Gastrocnemius medialis (tissue), 4 donors: ENCODE results near the gene RERE.

Source experiments
- CTCF ChIP-seq, 5 experiments: fragments of 450-650 bp in 3 of 5; fragments of 200-600 bp in 2 of 5; sonication (generic) in 2 of 5; IDR thresholded peaks in 4 of 5; conservative IDR thresholded peaks in 1 of 5; 1 replicate in 4 of 5; 2 replicates in 1 of 5; pipeline ENCODE4 v1.5.1; 2016 to 2019; ENCODE audit warnings: antibody characterized with exemption in 5 of 5, mild to moderate bottlenecking in 3 of 5, moderate library complexity in 3 of 5
- POLR2A ChIP-seq, 2 donors: fragments of 450-650 bp; IDR thresholded peaks; one replicate each; pipeline ENCODE4 v1.6.1; 2017; ENCODE audit warnings: antibody characterized with exemption in 2 of 2, mild to moderate bottlenecking in 2 of 2, moderate library complexity in 2 of 2

GRCh38 chr1:8545078-8545477 lies 272.4 kb downstream of the RERE start:
- TF ChIP-seq CTCF (IDR thresholded peaks at IDR 0.05 in 4 of 5, conservative IDR thresholded peaks at IDR 0.05 in 1 of 5) (no peak), POLR2A (IDR thresholded peaks at IDR 0.05) (no peak)
